CD14-positive monocyte (primary cell): Measurements from ENCODE around the gene STXBP6. TPM values are rescaled to one million over a fixed set of nuclear protein-coding genes. Genes with fewer than 3 reads are reported as not detected.

Experiments
- DNase-seq, 3 donors: peaks; one replicate each; pipeline ENCODE4 v3.0.0-alpha.2; 2011 to 2022
- H2AFZ ChIP-seq: 2 replicates; pipeline ENCODE4 v1.6.0; 2012; ENCODE audit warnings: mild to moderate bottlenecking, low read depth, low read length, inconsistent platforms; ENCODE audit not compliant: insufficient read depth, poor library complexity, severe bottlenecking
- H3K27ac ChIP-seq, 2 donors: 1 replicate in 1 of 2; 2 replicates in 1 of 2; pipeline ENCODE4 v1.5.1; 2012 to 2013; ENCODE audit warnings: low read length in 2 of 2, control low read depth in 1 of 2, inconsistent platforms in 1 of 2, low read depth in 1 of 2, mild to moderate bottlenecking in 1 of 2
- H3K27me3 ChIP-seq, 2 donors: one replicate each; pipeline versions ENCODE4 v1.6.0 to v1.6.1; 2011 to 2013; ENCODE audit warnings: low read length in 2 of 2; ENCODE audit not compliant: control insufficient read depth in 2 of 2, insufficient read depth in 2 of 2
- H3K36me3 ChIP-seq, 2 donors: replicated peaks in 1 of 2; 1 replicate in 1 of 2; 2 replicates in 1 of 2; pipeline versions ENCODE4 v1.5.1 to v1.6.1; 2012 to 2013; ENCODE audit warnings: low read length in 2 of 2, control low read depth in 1 of 2, inconsistent platforms in 1 of 2, mild to moderate bottlenecking in 1 of 2; ENCODE audit not compliant: insufficient read depth in 2 of 2, control insufficient read depth in 1 of 2
- H3K4me1 ChIP-seq, 2 donors: 1 replicate in 1 of 2; 2 replicates in 1 of 2; pipeline versions ENCODE4 v1.5.1 to v1.6.1; 2012 to 2013; ENCODE audit warnings: low read length in 2 of 2, control low read depth in 1 of 2, inconsistent platforms in 1 of 2, mild to moderate bottlenecking in 1 of 2, moderate library complexity in 1 of 2; ENCODE audit not compliant: insufficient read depth in 2 of 2, control insufficient read depth in 1 of 2
- H3K4me2 ChIP-seq: replicated peaks from 2 replicates; pipeline ENCODE3; 2012; ENCODE audit warnings: low read length, moderate library complexity, mild to moderate bottlenecking; ENCODE audit not compliant: poor library complexity, severe bottlenecking; ENCODE audit errors: extremely low read depth
- H3K4me3 ChIP-seq, 3 experiments: fragments of 200-600 bp in 1 of 3; sonication (generic) in 1 of 3; replicated peaks in 1 of 3; 1 replicate in 2 of 3; 2 replicates in 1 of 3; pipeline ENCODE4 v1.5.1; 2011 to 2013; ENCODE audit warnings: low read length in 3 of 3, mild to moderate bottlenecking in 3 of 3, control low read depth in 2 of 3, low read depth in 2 of 3, inconsistent platforms in 1 of 3, moderate library complexity in 1 of 3
- H3K79me2 ChIP-seq: 2 replicates; pipeline ENCODE4 v1.6.0; 2012; ENCODE audit warnings: mild to moderate bottlenecking, control low read depth, inconsistent platforms, low read length, moderate library complexity; ENCODE audit not compliant: insufficient read depth
- H3K9ac ChIP-seq: 2 replicates; pipeline ENCODE4 v1.6.0; 2017; ENCODE audit warnings: low read length, mild to moderate bottlenecking; ENCODE audit not compliant: insufficient read depth, poor library complexity, severe bottlenecking
- H3K9me3 ChIP-seq, 2 donors: replicated peaks in 1 of 2; 1 replicate in 1 of 2; 2 replicates in 1 of 2; pipeline versions ENCODE4 v1.5.1 to v1.6.1; 2012 to 2013; ENCODE audit warnings: low read length in 2 of 2, control low read depth in 1 of 2; ENCODE audit not compliant: control insufficient read depth in 1 of 2, insufficient read depth in 1 of 2
- H4K20me1 ChIP-seq: 2 replicates; pipeline ENCODE4 v1.6.0; 2012; ENCODE audit warnings: mild to moderate bottlenecking, low read length, control low read depth, moderate library complexity; ENCODE audit not compliant: insufficient read depth
- H3K27ac Mint-ChIP-seq, 7 donors: one replicate each; pipeline ENCODE4 v1.8.0; 2020; ENCODE audit warnings: mild to moderate bottlenecking in 7 of 7, mixed read lengths in 7 of 7, moderate library complexity in 6 of 7, inconsistent platforms in 2 of 7
- H3K27me3 Mint-ChIP-seq, 3 donors: one replicate each; pipeline ENCODE4 v1.8.0; 2021 to 2022; ENCODE audit warnings: low read depth in 3 of 3, mild to moderate bottlenecking in 3 of 3, mixed read lengths in 3 of 3, moderate library complexity in 3 of 3, inconsistent platforms in 1 of 3
- H3K36me3 Mint-ChIP-seq, 2 donors: one replicate each; pipeline ENCODE4 v1.8.0; 2020; ENCODE audit warnings: mixed read lengths in 2 of 2, inconsistent platforms in 1 of 2, mild to moderate bottlenecking in 1 of 2
- H3K4me1 Mint-ChIP-seq: one replicate; pipeline ENCODE4 v1.8.0; 2020; ENCODE audit warnings: mild to moderate bottlenecking, mixed read lengths
- H3K4me3 Mint-ChIP-seq, 2 donors: one replicate each; pipeline ENCODE4 v1.8.0; 2020; ENCODE audit warnings: mild to moderate bottlenecking in 2 of 2, mixed read lengths in 2 of 2, moderate library complexity in 1 of 2
- H3K9me3 Mint-ChIP-seq, 7 donors: one replicate each; pipeline ENCODE4 v1.8.0; 2020 to 2022; ENCODE audit warnings: mixed read lengths in 7 of 7, mild to moderate bottlenecking in 6 of 7, moderate library complexity in 6 of 7, inconsistent platforms in 2 of 7
- CTCF ChIP-seq: fragments of 200-600 bp; IDR thresholded peaks from one replicate; pipeline ENCODE4 v1.8.0; 2022; ENCODE audit warnings: antibody characterized with exemption, mild to moderate bottlenecking
- WGBS: methylation state at CpG from one replicate; pipeline ENCODE4 v1.1.5; 2013; ENCODE audit warnings: missing lambda C conversion rate; ENCODE audit not compliant: insufficient coverage; 5-methylcytosine and 5-hydroxymethylcytosine counted together
- intact Hi-C, 2 donors: fragments of 100-400 bp; cut with micrococcal nuclease; formaldehyde crosslinking; loops; one replicate each; pipeline versions ENCODE4 v1.15.0 to v1.15.1; 2023
- polyA plus RNA-seq, 3 donors: library from polyadenylated mRNA; depleted of rRNA in 1 of 3; unstranded in 2 of 3; stranded (reverse) in 1 of 3; fragments of 300-500 nt in 2 of 3; fragments of >200 nt in 1 of 3; fragmentation: Illumina TruSeq in 2 of 3; gene quantifications; 1 replicate in 2 of 3; 2 replicates in 1 of 3; pipeline ENCODE4 v1.2.3, GENCODE V29; 2012 to 2021

Gene STXBP6
- polyA plus RNA-seq, 3 donors: 0.05 to 0.25 (median 0.08) TPM

GRCh38 chr14:24900269-24901100, 149.5 kb downstream of the STXBP6 start:
- Histone ChIP-seq H3K4me3 (no peak overlapping the region), H3K79me2 (no peaks in the 10 kb centered on the region), H3K36me3 (no peaks in the 10 kb centered on the region), H3K9me3 (no peaks in the 10 kb centered on the region), H2AFZ (no peak overlapping the region), H3K4me1 (no peaks in the 10 kb centered on the region), H4K20me1 (no peaks in the 10 kb centered on the region), H3K27me3 (no peaks in the 10 kb centered on the region), H3K4me2 (no peak overlapping the region), H3K27ac (no peak overlapping the region), H3K9ac (no peak overlapping the region)
- peaks cover 0 to 5% (median 0%) of the 10 kb centered on the region in 3 donors for H3K27me3 Mint-ChIP-seq
- peaks cover 8% of the 10 kb centered on the region for H3K4me1 Mint-ChIP-seq
- no peak for DNase-seq
- intact Hi-C loops: no loop called here
- no peak overlapping the region for H3K4me3 Mint-ChIP-seq
- H3K27ac Mint-ChIP-seq: no peak overlapping the region
- H3K9me3 Mint-ChIP-seq: peaks cover 0 to 2% (median 0%) of the 10 kb centered on the region in 7 donors
- WGBS: 100% methylated on average over 1 of the region's 6 CpGs
- H3K36me3 Mint-ChIP-seq: no peaks in the 10 kb centered on the region
- TF ChIP-seq CTCF: no peak

- no peak for DNase-seq
- H3K36me3 Mint-ChIP-seq: no peaks in the 10 kb centered on the region
- WGBS: 40% methylated on average over 1 of the region's 3 CpGs
These were observed 152.2 kb downstream of the STXBP6 start for GRCh38 chr14:24897793-24898192.

More at GRCh38 chr14:24897793-24898192, 152.2 kb downstream of the STXBP6 start:
- no peaks in the 10 kb centered on the region for H3K79me2 ChIP-seq
- no peaks in the 10 kb centered on the region for H4K20me1 ChIP-seq
- H3K4me1 ChIP-seq: peaks cover 0 to 3% of the 10 kb centered on the region in 2 donors
- H3K4me2 ChIP-seq: no peak overlapping the region
- TF ChIP-seq CTCF: no peak
- no peaks in the 10 kb centered on the region for H3K36me3 ChIP-seq
- no peak overlapping the region for H3K27ac Mint-ChIP-seq
- peaks cover 12% of the 10 kb centered on the region for H3K4me1 Mint-ChIP-seq
- no peak overlapping the region for H2AFZ ChIP-seq
- peaks cover 0 to 2% (median 0%) of the 10 kb centered on the region in 7 donors for H3K9me3 Mint-ChIP-seq
- H3K9me3 ChIP-seq: no peaks in the 10 kb centered on the region
- peaks cover 0 to 4% (median 0%) of the 10 kb centered on the region in 3 donors for H3K27me3 Mint-ChIP-seq
- intact Hi-C loops: no loop called here
- H3K4me3 Mint-ChIP-seq: no peak overlapping the region
- H3K4me3 ChIP-seq: no peak overlapping the region
- no peak overlapping the region for H3K27ac ChIP-seq
- no peak overlapping the region for H3K9ac ChIP-seq
- no peaks in the 10 kb centered on the region for H3K27me3 ChIP-seq
